Activated CD4-positive, CD25-positive, alpha-beta regulatory T cell treated with anti-CD3 and anti-CD28 coated beads, Interleukin-2, amount 50 U/mL, for 16 hours (primary cell): ENCODE data around the gene SORCS2.

Source experiments
- DNase-seq: peaks from one replicate; pipeline ENCODE4 v3.0.0-alpha.2; 2020; ENCODE audit warnings: low read depth, low spot score

Gene SORCS2

DNA sequence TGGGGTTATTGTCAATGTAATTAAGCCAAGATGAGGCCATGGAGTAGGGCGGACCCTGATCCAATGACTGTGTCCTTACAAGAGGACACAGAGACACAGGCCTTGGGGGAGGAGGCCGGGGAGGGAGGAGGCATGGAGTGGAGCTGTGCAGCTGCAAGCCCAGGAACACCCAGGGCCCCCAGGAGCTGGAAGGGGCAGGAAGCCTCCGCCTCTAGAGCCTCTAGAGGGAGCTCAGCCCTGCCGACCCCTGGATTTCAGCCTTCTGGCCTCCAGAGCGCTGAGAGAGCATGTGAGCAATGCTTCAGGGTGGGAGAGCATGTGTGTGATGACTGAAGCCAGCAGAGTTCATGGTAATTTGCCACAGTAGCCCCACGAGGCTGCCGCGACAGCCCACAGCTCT lies 512.7 kb downstream of the SORCS2 start:
- DNase-seq, result no peak

DNA sequence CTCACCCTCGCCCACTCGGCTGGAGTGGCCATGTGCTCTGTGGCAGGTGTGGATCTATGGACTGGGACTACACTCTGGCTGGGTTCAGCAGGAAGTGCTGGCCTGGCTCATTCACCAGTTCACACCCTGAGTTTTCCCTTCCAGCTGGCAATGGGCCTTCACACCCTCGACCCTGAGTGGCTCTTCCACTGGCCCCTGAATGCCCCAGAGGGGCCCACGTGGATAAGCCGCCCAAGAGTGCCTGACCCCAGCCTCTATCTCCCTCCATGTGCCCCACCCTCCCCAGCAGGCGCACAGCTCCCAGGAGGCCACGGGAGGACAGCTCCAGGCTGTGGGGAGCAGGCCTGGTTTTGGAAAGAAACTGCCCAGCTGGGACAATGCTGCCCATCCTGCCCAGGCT lies 513.3 kb downstream of the SORCS2 start:
- DNase-seq, result no peak

DNA sequence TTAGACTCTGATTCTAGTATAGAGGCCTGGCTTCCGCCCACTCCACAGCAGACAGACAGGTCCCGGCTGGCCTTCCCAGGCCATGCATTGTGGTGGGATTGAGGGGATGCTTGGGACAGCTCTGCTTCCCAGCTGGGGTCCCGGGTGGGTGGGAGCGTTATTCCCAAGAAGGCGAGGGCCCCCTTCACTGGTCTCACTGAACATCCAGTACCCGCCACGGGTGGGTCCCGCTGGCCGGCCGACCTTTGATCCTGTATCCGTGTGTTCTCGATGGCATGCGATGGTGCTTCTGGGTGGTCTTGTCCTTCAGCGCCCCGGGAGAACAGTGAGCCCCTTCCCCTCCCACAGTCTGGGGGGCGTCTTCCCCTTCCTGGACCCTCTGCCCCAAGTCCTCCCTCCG lies 515.9 kb downstream of the SORCS2 start:
- no peak for DNase-seq

DNA sequence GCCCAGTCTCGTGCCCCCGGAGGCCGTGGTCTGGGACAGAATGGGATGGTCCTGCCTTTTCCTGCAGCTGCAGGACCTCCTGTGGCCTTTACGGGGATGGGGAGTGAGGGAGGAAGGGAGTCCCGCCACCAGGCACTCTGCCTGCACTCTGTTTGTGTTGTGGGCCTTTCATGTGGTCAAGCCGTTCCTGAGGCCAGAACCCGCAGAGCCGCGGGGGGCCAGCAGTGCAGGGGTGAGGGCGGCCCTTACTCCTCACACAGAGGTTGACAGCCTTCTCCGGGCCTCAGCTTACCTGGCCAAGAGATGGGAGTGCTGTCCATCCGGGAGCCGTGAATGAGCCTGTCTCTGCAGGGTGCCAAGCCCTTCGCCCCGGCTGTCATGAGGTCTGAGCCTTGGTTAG lies 516.6 kb downstream of the SORCS2 start:
- DNase-seq, result no peak

DNA sequence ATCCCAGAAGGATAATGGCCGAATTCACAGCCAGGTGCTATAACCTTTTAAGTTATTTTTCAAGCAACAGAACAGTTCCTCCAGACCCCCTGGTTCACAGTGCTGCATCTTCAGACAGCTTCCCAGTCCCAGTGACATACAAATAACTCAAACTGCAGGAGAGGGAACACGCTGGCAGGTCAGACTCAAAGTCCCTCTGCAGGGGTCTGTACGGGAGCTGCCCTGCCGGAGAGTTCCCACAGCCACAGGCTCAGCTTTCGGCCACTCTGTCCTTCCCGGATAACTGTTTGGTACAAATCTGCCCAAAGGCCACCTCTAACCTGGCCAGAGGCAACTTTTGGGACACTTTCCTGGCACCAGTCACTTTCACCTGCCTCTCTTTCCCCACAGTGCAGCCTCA lies 517.1 kb downstream of the SORCS2 start:
- DNase-seq, result no peak

DNA sequence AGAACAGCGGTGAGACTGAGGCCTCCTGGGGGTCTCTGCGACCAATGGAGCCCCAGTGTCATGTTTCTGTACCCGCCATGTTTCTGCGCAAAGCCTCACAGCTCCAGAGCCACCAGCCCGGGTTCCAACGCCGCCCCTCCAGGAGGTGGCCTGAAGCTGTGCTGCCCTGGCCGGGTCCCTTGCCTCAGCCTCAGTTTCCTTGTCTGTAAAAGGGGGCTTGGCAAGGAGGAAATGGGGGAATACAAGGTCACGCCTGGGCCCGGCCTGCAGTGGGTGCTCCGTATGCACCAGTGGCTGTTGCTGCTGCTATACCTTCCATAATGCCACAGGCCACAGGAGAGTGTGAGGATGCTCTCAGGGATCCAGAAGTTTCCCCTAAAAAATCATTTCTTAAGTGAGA lies 517.8 kb downstream of the SORCS2 start:
- no peak for DNase-seq

DNA sequence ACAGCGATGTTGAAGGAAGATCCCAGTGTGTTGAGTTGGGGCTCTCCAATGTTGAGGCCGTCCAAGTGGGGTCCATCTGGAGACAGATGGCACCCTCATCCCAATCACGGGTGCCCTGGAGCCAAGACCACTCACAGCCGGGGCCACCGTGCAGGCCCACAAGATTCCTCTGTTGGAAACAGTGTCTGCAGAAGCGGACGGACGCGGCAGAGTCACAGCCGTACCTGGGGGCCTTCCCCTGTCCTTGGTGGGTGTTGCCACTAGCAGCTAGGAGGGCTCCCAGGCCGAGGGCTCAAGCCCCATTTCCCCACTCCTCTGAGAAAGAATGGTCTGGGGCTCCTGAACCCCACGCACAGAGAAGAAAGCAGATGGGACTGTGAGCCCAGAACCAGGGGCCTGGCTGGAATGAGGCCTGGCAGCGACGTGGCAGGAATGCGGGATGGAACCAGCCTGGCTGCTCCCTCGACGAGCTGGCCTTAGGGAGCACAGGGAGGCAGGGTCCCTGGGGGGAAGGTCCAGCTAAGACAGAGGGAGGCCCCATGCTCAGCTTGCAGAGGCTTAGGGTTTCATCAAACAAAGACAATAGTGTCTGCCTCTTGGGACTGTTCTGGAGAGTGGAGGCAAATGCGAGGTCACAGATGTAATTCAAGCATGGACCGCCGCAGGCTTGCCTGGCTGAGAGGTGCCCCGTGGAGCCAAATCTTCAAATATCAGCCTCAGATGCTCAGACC lies 518.4 kb downstream of the SORCS2 start:
- DNase-seq, result no peak

DNA sequence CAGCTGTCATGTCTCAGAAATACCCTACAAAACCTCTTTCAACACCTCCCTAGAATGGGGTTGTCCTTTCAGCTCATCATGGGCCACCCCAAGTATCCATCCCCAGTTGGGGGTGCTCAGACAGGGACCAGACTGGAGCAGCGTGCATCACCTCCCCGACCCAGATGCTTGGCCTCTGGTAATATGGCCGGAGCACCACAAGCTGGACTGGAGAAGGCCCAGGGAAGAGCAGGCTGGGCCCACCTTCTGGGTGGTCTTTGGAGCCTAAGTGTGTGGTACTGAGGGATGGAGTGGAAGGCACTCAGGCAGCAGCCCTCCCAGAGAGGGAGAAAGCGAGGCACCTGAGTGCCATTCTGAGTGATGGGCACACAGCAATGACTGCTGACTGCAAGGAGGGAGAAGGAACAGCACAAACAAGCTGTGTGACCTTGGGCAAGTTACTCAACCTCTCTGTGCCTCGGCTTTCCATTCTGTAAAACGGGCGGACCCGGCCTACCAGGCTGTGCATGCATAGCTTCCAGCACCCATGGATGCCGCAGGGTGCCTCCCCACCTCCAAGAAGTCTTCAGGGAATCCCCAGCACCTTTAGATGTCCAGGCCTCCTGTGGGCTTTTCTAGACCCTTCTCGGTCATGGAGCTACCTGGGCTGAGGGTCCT lies 519.1 kb downstream of the SORCS2 start:
- DNase-seq, result no peak

DNA sequence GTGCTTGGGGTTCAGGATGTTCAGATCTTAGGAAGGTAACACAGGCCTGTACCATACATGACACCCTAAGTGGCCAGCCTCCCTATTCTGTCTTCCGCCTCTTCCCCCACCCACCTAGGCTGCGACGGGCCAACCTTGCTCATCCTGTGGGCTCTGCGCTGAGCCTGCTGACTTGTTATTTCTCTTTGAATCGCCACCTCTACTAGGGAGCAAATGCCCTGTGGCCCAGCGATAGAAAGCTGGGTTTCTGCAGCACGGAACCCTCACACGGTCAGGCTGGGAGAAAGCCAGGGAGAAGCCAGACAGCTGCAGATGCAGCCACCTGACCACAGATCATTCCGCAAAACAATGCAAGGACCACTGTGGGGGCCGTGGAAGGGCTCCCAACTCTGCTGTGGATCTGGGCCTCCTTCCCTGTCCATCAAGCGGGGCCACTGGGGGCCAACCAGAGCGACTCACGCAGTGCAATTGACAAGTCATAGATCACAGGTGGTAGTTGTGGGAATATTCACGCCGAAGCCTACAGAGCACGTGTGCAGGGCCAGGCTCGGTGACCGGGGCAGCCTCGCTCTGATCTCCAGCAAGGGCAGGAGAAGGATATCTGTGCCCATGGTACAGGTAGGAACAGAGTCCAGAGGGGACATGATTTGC lies 519.8 kb downstream of the SORCS2 start:
- DNase-seq, result no peak

DNA sequence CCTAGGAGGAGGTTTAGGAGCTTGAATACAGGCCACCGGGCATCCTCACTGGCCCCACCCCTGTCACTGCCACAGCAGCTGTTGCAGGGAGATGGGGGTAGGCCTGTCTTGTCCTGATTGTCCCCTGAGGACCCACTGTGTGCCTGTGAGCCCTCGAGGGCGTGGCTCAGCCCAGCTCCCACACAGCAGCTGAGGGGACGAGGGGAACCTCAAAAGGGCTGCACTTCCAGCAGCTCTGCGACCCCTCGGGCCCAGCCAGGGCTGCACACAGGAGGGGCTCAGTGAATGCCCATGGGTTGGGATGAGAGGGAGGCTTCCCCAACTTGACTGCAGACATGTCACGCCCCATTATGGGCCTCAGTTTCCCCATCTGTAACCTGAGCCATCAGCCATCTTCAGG lies 521.4 kb downstream of the SORCS2 start:
- DNase-seq, result no peak

DNA sequence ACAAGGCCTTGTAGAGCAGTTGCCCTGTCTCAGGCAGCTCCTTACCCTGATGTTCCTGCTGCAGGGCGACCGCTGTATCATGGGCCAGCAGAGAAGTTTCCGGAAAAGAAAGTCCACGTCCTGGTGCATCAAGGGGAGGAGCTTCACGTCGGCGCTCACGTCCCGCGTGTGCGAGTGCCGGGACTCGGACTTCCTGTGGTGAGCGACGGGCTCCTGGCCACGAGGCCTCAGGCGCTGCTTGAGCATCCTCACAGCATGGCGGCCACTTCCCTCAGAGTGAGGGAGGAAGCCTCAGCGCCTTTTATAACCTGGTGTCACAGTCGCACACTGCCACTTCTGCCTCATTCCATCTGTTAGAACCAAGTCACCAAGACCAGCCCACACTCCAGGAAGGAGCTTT lies 521.8 kb downstream of the SORCS2 start:
- DNase-seq, result no peak

DNA sequence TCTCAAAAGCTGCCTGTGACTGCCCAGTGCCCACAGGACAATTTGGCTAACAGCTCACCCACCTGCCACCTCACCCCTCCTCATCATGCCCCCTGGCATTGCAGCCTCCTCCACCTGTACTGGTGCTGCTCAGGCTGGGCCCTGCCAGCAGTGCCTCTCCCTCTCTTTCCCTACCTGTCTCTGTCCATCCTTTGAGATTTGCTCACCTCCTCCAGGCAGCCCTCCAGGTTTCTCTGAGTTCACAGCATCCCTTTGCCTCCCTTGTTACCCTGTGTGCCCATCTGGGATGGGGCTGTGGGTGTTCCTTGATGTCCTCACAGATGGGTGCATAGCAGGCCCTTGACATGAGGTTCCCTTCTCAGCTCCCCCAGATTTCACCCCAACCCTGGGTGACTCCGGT lies 522.4 kb downstream of the SORCS2 start:
- DNase-seq, result no peak

DNA sequence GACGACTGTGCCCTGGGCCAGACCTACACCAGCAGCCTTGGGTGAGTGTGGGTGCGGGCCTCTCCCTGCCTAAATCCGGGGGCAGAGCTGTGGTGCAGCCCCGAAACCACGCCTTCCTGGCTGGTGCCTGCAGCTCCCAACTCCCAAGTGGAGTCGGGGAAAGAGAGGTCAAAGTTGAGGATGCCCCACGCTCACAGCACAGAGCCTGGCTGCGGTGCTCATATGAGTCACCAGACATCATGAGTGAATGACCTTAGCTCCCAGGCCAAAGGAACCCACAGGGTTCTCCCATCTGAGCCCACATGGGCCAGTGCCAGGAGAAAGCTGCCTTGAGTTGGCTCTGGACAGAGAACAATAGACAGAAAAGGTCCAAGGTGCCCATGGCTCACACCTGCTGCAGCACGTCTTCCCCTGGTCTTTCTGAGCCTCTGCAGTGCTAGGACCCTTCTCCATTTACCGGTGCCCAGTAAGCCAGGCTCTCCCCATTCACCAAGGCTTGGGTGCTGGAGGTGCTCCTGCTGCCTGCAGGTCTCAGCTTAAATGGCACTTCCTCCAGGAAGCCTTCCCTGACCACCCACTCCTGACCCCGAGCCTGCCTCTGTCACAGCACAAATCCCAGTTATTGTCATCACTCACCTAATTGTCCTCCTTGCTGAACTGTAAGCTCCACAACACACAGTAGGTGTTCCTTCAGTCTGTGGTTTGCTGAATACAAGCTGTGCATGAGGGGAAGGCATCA lies 523.1 kb downstream of the SORCS2 start:
- DNase-seq, result no peak

DNA sequence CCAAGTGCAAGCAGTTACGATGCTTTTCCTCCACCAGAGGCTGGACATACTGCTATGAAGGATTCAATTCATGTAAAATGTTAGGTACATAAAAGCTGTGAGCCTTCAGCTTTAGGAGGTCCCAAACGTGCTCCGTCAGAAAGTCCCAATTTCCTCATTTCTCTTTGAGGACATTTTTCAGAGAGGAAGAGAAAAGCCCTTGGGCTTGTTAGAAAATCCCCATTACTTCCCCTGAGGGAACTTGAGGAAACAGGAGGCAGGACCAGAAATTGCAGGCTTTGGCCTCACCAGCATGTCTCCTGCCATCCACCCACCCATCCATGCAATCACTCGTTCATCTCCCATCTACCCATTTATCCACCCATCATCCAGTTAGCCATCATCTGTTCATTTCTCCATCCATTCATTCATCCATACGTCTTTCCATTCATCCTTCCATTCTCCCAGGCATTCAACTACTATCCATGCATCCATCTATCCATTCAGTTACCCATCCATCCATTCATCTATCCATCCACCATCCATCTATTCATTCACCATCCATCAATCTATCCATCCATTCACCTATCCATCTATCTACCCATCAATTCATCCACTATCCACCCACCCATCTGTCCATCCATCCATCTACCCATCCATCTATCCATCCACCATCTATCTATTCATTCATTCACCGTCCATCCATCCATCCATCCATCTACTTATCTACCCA lies 523.8 kb downstream of the SORCS2 start:
- no peak for DNase-seq

DNA sequence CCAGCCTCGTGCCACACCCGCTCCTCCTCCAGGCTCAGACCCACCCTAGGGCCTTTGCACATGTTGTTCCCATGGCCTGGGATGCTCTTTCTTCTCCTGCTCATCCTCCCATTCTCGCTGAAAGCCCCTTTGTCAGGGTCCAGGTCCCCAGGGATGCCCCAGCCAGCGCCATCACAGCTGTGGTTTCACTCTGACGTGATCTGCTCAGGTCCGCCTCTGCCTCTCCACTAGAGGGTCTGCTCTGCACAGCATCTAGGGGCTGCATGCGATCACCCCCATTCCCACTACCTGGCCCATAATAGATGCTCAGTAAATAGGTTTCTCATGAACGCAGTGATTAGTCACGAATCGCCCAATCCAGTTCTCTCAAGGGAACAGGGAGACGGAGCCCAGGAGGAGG lies 524.8 kb downstream of the SORCS2 start:
- DNase-seq, result no peak

DNA sequence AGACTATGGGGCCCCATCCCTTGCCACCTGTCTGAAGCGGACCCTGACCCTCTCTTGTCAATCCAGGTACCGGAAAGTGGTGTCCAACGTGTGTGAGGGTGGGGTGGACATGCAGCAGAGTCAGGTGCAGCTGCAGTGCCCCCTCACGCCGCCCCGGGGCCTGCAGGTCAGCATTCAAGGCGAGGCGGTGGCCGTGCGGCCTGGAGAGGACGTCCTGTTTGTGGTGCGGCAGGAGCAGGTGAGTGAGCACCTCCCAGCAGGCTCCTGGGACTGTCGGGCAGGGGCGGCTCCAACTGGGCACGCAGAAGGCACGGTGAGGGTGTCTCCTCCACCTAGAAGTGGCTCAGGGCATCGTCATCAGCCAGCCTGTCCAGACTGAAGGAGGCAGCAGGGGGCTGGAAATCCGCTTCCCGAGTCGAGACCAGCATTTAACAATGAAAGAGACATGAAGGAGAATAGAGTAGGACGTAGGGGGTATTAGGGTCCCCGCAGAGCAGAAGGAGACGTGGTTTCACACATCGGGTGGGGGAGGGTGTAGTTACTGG lies 525.7 kb downstream of the SORCS2 start:
- no peak for DNase-seq

DNA sequence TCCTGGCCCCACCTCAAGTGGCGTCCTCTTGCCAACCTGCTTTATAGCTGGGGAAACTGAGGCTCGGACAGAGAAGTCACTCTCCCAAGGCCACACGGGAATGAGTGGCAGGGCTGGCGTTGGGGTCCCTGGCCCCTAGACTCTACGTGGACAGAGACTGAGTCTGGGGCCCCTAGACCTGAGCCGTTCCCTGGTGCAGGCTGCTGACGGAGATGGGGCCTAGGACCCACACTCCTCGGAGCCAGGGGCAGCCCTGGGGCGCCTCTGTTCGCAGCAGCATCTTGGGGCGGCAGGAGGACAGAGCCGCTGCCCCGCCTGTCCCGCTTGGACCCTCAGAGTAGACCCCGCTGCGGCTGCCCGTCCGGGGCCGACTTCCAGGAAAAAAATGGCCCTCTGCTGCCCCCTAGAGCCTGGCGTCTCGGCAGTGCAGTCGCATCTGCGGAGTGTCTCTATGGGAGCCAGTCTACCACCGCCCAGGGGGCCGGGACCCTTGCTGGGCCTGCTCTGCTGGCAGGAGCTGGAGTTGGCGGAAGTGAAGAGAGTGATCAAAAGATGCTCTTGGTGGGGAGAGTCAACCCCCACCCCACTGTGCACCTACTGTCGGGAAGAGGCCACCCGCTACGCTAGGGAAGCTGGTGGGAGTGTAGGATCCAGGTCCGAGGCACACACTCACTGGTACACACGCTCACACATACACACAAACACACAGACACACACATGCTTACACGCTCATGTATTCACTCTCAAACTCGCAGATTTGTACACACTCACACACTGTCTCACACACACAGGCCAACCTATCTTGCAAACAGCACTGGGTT lies 527.2 kb downstream of the SORCS2 start:
- DNase-seq, result peak; percentile 17

DNA sequence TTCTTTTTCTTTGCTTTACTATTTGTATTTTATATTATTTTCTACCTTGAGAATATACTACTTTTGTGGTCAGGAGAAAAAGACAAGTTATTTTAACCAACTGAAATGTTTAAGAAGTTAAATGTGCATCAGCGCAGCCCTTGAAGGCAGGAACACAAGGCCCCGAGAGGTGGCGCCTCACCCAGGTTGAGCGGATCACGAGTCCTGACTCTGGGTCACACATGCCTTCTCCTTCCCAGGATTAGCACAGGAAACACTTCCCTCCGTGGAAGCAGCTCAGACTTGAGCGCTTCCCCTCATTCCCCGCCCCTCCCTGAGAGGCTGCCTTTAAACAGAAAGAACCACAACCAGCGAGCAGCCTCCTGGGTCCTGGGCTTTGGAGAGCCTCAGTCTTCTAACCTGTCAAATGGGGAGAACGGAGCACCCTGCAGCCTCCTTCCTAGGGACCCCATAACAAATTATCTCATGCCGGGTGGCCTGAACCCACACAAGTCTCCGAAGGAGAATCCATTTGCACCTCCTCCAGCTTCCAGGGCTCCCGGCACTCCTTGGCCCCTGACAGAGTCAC lies 529.7 kb downstream of the SORCS2 start:
- DNase-seq, result no peak

DNA sequence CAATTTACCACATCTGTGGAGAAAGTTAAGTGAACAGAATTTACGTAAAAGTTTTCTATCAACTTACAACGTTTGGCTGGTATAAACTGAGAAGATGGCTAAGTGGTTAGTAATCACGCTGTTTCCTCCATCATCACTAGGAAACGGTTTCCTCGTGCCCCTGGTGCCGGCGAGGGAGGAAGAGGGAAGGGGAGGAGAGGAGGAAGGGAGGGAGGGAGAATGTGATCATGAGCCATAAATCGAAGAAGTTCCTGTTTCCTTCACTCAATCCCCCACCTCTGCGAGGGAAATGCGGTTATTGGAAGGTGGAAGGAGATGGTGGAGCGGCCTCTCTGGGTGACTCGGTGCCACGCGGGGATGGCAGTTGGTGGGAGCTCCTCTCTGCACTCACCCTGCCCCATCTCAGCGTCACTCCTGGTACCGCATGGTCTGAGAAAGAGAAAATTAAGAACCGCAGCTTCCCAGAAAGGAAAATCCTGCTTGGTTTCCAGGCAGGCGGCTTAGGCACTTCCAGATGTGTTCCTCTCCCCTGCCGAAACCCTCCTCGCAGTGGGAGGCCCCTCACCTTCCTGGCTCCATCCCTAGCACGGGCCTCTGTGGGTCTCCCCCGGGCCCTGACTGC lies 530.5 kb downstream of the SORCS2 start:
- no peak for DNase-seq

DNA sequence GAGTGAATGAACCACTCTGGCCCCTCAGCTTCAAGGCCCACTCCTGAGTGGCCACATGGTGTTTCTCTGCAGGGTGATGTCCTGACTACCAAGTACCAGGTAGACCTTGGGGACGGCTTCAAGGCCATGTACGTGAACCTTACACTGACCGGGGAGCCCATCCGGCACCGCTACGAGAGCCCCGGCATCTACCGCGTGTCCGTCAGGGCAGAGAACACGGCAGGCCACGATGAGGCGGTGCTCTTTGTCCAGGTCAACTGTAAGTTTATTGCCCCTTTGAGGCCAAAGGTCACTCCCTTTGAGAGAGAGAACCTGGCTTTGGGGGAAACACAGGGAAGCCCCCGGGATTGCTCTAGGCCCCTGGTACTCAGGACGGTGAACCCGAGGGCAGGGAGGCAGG lies 531.3 kb downstream of the SORCS2 start:
- DNase-seq, result no peak
